Astrocyte (in vitro differentiated cells and primary cell): ENCODE measurements around the gene HPSE2. TPM values are rescaled to one million over a fixed set of nuclear protein-coding genes. Genes with fewer than 3 reads are reported as not detected.

ENCODE experiments used
- DNase-seq: peaks from one replicate; pipeline ENCODE4 v3.0.0-alpha.2; 2010; ENCODE audit warnings: low read depth
- FAIRE-seq: peaks from 2 replicates; lab custom pipeline; 2011; peaks lifted over from hg19 to GRCh38; lab: Jason Lieb, UNC
- H2AFZ ChIP-seq: 2 replicates; pipeline ENCODE4 v1.6.0; 2012; ENCODE audit warnings: low read depth, low read length, inconsistent platforms
- H3K27ac ChIP-seq: 2 replicates; pipeline ENCODE4 v1.5.1; 2011; ENCODE audit warnings: low read depth, low read length, inconsistent platforms
- H3K27me3 ChIP-seq: 2 replicates; pipeline ENCODE4 v1.6.0; 2011; ENCODE audit warnings: low read length, inconsistent platforms; ENCODE audit not compliant: insufficient read depth
- H3K36me3 ChIP-seq: 2 replicates; pipeline ENCODE4 v1.5.1; 2011; ENCODE audit warnings: low read length, inconsistent platforms; ENCODE audit not compliant: insufficient read depth
- H3K4me1 ChIP-seq: 2 replicates; pipeline ENCODE4 v1.5.1; 2011; ENCODE audit warnings: low read length, inconsistent platforms; ENCODE audit not compliant: insufficient read depth
- H3K4me2 ChIP-seq: 2 replicates; pipeline ENCODE4 v1.6.0; 2012; ENCODE audit warnings: low read length, inconsistent platforms
- H3K4me3 ChIP-seq: 2 replicates; pipeline ENCODE4 v1.5.1; 2011; ENCODE audit warnings: low read depth, mild to moderate bottlenecking, low read length, inconsistent platforms; ENCODE audit not compliant: insufficient read depth
- H3K79me2 ChIP-seq: 2 replicates; pipeline ENCODE4 v1.6.0; 2012; ENCODE audit warnings: mild to moderate bottlenecking, low read length, inconsistent platforms; ENCODE audit not compliant: insufficient read depth
- H3K9ac ChIP-seq: 2 replicates; pipeline ENCODE4 v1.6.0; 2012; ENCODE audit warnings: mild to moderate bottlenecking, low read length, inconsistent platforms
- H3K9me3 ChIP-seq: 2 replicates; pipeline ENCODE4 v1.5.1; 2012; ENCODE audit warnings: low read depth, mild to moderate bottlenecking, low read length, inconsistent platforms; ENCODE audit not compliant: insufficient read depth
- H4K20me1 ChIP-seq: 2 replicates; pipeline ENCODE4 v1.6.0; 2012; ENCODE audit warnings: low read length, inconsistent platforms; ENCODE audit not compliant: insufficient read depth
- H3K27ac Mint-ChIP-seq: one replicate; pipeline ENCODE4 v1.8.0; 2021; ENCODE audit warnings: mild to moderate bottlenecking, mixed read lengths; ENCODE audit not compliant: unreplicated experiment
- H3K27me3 Mint-ChIP-seq: one replicate; pipeline ENCODE4 v1.8.0; 2021; ENCODE audit warnings: low read depth, mixed read lengths; ENCODE audit not compliant: unreplicated experiment
- H3K36me3 Mint-ChIP-seq: one replicate; pipeline ENCODE4 v1.8.0; 2021; ENCODE audit warnings: low read depth, mixed read lengths; ENCODE audit not compliant: unreplicated experiment
- H3K4me1 Mint-ChIP-seq: one replicate; pipeline ENCODE4 v1.8.0; 2021; ENCODE audit warnings: low read depth, mixed read lengths; ENCODE audit not compliant: unreplicated experiment
- H3K4me3 Mint-ChIP-seq: one replicate; pipeline ENCODE4 v1.8.0; 2021; ENCODE audit warnings: mild to moderate bottlenecking, moderate library complexity, mixed read lengths; ENCODE audit not compliant: unreplicated experiment
- H3K9me3 Mint-ChIP-seq: one replicate; pipeline ENCODE4 v1.8.0; 2021; ENCODE audit warnings: mild to moderate bottlenecking, mixed read lengths; ENCODE audit not compliant: unreplicated experiment
- CTCF ChIP-seq: IDR thresholded peaks from 2 replicates; pipeline ENCODE4 v1.5.1; 2011; ENCODE audit warnings: low read depth, mild to moderate bottlenecking, inconsistent platforms, low read length, moderate library complexity; ENCODE audit not compliant: insufficient read depth
- EZH2 ChIP-seq: IDR thresholded peaks from 2 replicates; pipeline ENCODE4 v1.6.1; 2012; ENCODE audit warnings: mild to moderate bottlenecking, low read length, inconsistent platforms; ENCODE audit not compliant: insufficient read depth
- total RNA-seq: library from RNA; stranded (reverse); gene quantifications from 2 replicates; pipeline ENCODE4 v1.2.1, GENCODE V29; 2021

HPSE2 gene
- total RNA-seq, 1 donor from 2014 or later, result 0.14 TPM

- H4K20me1 ChIP-seq, result no peaks in the 10 kb centered on the region
- no peaks in the 10 kb centered on the region for H3K36me3 ChIP-seq
- H3K9me3 ChIP-seq, result no peaks in the 10 kb centered on the region
- Mint-ChIP-seq H3K9me3 (no peaks in the 10 kb centered on the region), H3K27me3 (no peaks in the 10 kb centered on the region), H3K4me1 (peaks cover 11% of the 10 kb centered on the region), H3K36me3 (no peaks in the 10 kb centered on the region), H3K4me3 (no peak overlapping the region), H3K27ac (no peak overlapping the region)
- H3K4me2 ChIP-seq, result no peak overlapping the region
- H3K27me3 ChIP-seq, result no peaks in the 10 kb centered on the region
- TF ChIP-seq CTCF (no peak), EZH2 (no peak)
- FAIRE-seq (no peak), DNase-seq (no peak)
- H3K4me3 ChIP-seq, result no peak overlapping the region
- no peak overlapping the region for H3K9ac ChIP-seq
- no peak overlapping the region for H3K27ac ChIP-seq
- no peaks in the 10 kb centered on the region for H3K4me1 ChIP-seq
- no peak overlapping the region for H2AFZ ChIP-seq
- H3K79me2 ChIP-seq, result no peaks in the 10 kb centered on the region
Observed at GRCh38 chr10:98881789-98882188, 353.9 kb downstream of the HPSE2 start.

GRCh38 chr10:98880971-98881370, 354.7 kb downstream of the HPSE2 start:
- H3K4me1 ChIP-seq, result no peaks in the 10 kb centered on the region
- no peak overlapping the region for H2AFZ ChIP-seq
- no peak for FAIRE-seq
- no peaks in the 10 kb centered on the region for H4K20me1 ChIP-seq
- peaks cover 11% of the 10 kb centered on the region for H3K4me1 Mint-ChIP-seq
- H3K4me3 ChIP-seq, result no peak overlapping the region
- no peak overlapping the region for H3K9ac ChIP-seq
- H3K9me3 Mint-ChIP-seq, result no peaks in the 10 kb centered on the region
- no peaks in the 10 kb centered on the region for H3K79me2 ChIP-seq
- no peaks in the 10 kb centered on the region for H3K27me3 ChIP-seq
- no peak overlapping the region for H3K4me3 Mint-ChIP-seq
- H3K4me2 ChIP-seq, result no peak overlapping the region
- no peak overlapping the region for H3K27ac Mint-ChIP-seq
- H3K9me3 ChIP-seq, result no peaks in the 10 kb centered on the region
- H3K36me3 ChIP-seq, result no peaks in the 10 kb centered on the region
- H3K36me3 Mint-ChIP-seq, result no peaks in the 10 kb centered on the region
- no peak for TF ChIP-seq CTCF
- TF ChIP-seq EZH2, result no peak
- no peak overlapping the region for H3K27ac ChIP-seq
- H3K27me3 Mint-ChIP-seq, result no peaks in the 10 kb centered on the region
- DNase-seq, result no peak

- no peaks in the 10 kb centered on the region for H3K27me3 Mint-ChIP-seq
- Histone ChIP-seq H3K36me3 (no peaks in the 10 kb centered on the region), H3K4me2 (no peak overlapping the region), H3K27ac (no peak overlapping the region), H3K9ac (no peak overlapping the region), H3K4me3 (no peak overlapping the region), H2AFZ (no peak overlapping the region), H3K9me3 (no peaks in the 10 kb centered on the region), H4K20me1 (no peaks in the 10 kb centered on the region), H3K79me2 (no peaks in the 10 kb centered on the region), H3K4me1 (no peaks in the 10 kb centered on the region), H3K27me3 (no peaks in the 10 kb centered on the region)
- peaks cover 18% of the 10 kb centered on the region for H3K4me1 Mint-ChIP-seq
- no peaks in the 10 kb centered on the region for H3K9me3 Mint-ChIP-seq
- TF ChIP-seq CTCF, result no peak
- TF ChIP-seq EZH2, result no peak
- DNase-seq (no peak), FAIRE-seq (no peak)
- no peak overlapping the region for H3K27ac Mint-ChIP-seq
- no peak overlapping the region for H3K4me3 Mint-ChIP-seq
- no peaks in the 10 kb centered on the region for H3K36me3 Mint-ChIP-seq
Observed at GRCh38 chr10:98878921-98879320, 356.7 kb downstream of the HPSE2 start.
